HG03066 (cell line): ENCODE results near the gene LCN15.
"Not testable (repeated sequence)": the region's sequence is repeated elsewhere in the genome, so short reads cannot be mapped to it uniquely, and the experiment has no call there.

Source experiments
- ATAC-seq: cut with Tn5 transposase; IDR thresholded peaks from one replicate; pipeline ENCODE4 v1.9.1; 2021; ENCODE audit warnings: low read depth; ENCODE audit not compliant: unreplicated experiment

Gene LCN15

DNA sequence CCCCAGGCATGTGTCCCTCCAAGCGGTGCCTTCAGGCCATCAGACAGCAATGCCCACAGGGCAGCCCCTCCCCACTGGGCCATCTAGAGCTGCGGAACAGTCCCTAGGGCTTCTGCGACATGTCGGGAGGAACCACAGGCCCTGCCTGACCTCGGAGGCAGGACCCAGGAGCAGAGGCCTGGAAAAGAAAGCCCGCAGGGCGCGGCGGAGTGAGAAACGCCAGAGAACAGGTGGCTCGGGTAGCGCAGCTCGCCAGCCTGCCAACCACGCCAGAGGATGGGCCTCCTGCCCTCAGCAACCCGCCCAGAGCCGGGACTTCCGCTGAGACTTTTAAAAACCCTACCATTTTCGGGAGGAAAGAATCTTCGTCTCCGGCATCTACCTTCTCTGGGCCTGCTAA lies 7.0 kb downstream of the LCN15 start:
- no peak for ATAC-seq

DNA sequence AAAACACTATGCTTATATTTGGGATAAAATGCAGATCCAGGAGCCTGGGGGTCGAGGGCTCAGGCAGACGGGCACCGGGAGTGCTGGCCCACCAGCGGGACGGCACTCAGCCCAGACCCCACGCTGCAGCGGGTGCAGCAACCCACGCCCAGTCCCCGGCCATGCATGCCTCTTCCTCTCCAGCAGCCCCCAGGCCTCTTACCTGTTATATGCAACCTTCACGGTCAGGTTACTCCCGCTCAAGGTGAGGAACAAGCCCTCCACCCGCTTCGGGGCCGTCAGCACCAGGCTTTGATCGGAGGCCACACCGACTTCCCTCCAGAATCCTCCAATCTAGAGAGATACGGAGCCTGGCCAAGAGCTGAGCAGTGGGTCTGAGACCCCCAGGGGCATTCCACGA lies 7.5 kb downstream of the LCN15 start:
- ATAC-seq, result no peak

DNA sequence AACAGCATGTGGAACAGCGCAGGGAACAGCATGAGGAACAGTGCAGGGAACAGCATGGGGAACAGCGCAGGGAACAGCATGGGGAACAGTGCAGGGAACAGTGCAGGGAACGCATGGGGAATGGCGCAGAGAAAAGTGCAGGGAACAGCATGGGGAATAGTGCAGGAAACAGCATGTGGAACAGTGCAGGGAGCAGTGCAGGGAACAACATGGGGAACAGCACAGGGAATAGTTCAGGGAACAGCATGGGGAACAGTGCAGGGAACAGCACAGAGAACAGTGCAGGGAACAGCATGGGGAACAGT lies 8.2 kb downstream of the LCN15 start:
- ATAC-seq, result no peak

DNA sequence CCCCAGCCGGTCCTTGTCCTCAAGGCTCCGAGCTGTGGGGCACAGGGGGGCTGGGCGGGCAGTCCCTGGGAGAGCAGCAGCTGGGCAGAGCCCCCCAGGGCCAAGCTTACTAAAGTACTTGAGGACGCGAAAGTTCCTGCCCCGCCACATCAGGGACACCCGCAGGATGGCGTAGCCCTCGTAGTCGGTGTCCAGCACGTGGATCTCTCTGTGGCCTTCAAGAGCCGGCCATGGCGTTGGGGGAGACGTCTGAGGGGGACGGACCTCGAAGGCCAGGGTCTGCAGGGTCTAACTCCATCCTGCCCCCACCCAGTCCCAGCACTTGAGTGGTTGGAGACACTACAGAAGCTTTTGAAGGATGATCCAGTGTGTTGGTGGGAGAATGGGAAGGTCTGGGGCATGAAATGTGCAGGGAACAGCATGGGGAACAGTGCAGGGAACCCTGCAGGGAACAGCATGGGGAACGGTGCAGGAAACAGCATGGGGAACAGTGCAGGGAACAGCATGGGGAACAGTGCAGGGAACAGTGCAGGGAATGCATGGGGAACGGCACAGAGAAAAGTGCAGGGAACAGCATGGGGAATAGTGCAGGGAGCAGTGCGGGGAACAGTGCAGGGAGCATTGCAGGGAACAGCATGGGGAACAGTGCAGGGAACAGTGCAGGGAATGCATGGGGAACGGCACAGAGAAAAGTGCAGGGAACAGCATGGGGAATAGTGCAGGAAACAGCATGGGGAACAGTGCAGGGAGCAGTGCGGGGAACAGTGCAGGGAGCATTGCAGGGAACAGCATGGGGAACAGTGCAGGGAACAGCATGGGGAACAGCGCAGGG lies 8.8 kb downstream of the LCN15 start:
- ATAC-seq, result not testable (repeated sequence)

DNA sequence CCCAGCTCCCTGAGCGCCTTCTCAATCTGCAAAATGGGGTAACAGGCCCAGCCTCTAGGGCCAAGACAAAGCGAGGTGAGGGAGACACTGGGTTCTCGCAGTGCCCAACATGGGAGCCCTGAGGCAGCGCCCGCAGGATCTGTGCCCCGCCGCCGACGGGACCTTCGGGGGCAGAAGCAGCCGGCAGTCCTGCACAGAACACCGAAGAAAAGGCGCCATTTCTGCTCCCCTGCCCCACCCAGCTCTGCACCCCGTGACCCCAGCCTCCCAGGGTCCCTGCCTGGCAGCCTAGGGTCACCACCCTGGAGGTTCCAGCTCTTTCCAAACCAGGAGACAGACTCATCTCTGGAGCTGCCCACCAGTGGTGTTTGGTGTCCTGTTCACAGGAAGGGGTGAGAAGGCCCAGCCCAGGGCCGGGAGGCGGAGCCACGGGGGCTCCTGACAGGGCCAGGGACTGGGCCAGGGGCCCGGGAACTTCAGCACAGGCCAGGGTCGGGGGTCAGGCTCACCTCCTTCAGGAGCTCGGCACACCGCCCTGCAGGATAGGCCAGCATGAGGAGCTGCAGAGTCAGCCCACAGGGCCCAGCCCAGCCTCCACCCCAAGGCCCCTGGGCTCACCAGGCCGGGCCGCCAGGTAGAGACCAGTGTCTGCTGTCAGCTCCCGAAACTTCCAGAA lies 9.6 kb downstream of the LCN15 start:
- no peak for ATAC-seq

DNA sequence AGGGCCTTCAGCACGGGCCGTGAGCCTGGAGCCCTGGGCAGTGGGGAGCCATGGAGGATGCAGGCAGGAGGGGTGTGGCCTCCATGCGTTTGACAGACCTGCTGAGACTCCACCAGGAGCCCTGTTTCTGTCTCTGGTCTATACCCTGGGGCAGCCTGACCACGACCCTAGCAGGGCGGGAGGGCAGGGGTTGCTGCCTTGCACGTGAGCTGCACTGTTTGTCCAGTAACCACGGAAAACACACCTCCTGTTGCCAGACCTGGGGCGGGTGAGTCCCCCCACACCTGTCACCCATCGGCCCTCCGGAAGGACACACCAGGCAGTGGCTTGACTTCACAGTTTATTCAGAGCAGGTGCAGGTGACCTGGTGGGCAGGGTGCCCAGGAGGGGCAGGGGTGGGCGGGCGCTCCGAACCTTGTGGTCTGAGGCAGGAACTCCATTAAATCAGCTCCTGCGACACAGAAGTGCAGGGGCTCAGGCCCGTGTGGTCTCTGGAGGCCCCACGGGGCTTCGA lies 10.2 kb downstream of the LCN15 start:
- no peak for ATAC-seq

DNA sequence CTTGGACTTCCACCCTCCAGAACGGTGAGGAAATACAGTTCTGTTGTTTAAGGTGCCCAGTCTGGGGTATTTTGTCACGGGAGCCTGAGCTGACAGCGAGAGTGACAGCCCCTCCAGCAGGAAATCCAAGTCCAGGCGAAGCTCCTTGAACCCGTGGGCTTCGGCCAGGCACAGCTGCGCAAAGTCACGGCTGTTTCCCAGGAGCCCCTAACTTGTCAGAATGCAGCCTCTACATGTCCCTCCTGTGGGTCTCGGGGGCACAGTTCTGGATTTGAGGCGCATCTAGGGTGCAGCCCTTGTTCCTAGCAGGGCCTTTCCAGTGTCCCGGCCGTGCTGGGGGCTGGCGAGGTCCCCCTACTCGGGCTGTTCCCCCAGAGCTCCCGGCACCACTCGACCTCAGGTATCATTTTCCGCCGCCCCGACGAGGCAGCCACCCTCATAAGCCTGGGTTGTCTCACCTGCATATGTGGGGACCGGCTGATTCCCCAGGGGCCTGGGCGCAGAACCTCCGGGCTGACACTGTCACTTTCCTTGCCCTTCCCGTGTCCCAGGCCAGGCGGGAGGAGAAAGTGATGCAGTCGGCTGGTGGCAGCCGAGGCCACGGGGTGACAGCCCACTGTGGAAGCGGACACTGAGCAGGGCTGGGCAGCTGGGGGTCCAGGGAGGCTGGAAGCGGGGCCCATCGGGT lies 10.8 kb downstream of the LCN15 start:
- ATAC-seq, result no peak

DNA sequence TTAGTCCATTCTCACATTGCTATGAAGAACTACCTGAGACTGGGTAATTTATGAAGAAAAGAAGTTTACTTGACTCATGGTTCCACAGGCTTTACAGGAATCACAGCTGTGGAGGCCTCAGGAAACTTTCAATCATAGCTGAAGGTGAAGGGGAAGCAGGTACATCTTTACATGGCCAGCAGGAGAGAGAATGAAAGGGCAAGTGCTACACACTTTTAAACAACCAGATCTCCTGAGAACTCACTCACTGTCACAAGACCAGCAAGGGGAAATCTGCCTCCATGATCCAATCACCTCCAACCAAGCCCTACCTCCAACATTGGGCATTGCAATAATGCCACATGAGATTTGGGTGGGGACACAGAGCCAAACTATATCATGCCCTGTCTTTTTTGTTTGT lies 12.5 kb downstream of the LCN15 start:
- ATAC-seq, result no peak

DNA sequence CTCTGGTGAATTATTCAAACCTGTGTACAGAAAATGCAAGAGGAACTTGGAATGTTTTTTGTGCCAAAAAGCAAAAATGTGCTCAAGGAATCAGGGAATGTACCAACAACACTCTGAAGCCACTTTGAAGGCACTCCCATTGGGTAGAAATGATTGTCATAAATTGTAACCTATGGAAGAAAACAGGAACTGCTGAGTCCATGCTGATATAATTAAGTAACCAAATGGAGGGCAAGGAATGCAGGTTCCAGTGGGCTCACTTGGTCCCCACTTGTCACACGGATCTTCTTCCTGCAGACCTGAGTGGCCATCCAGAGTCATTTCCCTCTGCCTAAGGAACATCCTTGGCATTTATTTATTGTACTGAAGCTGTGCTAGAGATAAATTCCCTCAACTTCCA lies 13.1 kb downstream of the LCN15 start:
- ATAC-seq, result no peak

DNA sequence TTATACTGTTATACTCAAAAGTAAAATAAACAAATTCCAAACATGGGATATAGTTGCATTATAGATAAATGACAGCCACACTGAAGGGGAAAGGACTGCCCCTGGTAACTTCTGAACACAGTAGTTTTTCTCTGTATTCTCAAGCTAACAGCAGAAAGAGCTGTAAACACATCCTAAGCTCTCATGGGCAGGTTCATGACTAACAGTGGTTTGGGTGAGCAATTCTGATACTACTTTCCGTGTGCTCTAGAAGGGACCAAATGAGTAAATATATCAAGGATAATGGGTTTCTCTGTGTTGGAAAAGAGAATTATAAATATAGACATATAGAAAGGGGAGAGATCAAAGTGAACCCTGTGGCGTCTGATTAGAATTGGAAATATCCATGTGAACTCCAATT lies 13.8 kb downstream of the LCN15 start:
- ATAC-seq, result no peak

DNA sequence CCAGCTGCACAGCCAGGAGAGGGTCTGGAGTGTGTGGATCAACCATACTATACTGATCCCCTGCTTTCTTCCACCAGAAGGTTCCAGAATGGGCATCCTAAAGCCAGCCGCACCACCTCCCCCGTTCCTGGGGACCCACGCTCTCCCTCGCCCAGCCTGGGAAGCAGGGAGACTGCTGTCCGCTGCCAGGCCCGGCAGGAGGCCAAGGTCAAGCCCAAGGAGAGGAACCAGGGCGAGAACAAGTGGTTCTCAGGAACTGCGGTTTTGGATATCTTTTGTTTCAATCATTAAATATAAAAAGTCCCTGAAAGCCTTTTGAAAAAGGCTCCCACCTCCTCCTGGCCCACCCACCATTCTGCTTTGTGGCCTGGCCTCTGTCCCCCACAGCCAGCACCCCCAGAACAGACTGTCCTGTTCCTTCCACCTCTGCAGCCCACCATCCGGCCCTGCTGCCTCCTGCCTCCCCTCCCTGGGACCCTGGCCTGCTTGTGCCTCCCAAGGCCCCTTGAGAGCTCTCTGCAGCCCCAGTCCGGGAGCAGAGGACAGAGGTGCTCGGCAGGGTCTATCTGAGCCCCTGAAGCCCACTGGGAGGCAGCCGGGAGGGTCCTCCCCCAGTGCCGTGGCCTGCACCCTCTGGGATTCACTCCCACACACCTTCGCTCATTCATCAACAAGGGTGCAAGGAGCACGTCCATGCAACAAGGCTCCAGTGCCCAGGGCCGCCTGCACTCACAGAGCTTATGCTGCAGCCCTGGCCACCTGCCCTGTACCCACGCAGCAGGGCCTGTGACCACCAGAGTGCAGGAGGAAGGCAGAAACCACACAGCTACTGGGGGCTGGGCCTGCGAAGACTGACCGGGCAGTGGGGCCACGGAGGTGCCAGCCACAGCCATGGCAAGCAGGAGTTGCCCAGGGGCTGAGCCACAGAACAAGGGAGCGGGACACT lies 15.4 kb downstream of the LCN15 start:
- no peak for ATAC-seq

DNA sequence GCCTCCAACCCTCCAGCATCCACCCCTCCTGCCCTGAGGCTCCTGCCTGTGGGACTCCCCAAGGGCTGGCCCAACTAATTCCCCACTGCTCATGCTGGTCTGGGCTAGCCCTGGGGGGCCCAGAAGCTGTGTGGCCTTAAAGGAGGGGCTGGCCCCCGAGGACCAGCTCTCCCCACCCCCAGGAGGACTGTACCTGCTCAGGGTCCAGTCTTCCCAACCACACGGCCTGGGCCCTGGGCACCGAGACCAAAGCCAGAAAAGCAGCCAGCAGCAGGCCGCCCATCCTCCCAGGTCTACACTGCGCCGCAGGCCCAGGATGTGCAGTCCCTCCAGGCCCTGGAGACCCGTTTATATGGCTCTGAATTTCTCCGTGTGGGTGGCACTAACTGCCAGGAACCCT lies 16.1 kb downstream of the LCN15 start, which contains the start of gene LCN6:
TSS of gene LCN6 (minus strand) at position 325 of the 400 bp plus-strand sequence. CDS start at position 283, 42 bp downstream.
- no peak for ATAC-seq

DNA sequence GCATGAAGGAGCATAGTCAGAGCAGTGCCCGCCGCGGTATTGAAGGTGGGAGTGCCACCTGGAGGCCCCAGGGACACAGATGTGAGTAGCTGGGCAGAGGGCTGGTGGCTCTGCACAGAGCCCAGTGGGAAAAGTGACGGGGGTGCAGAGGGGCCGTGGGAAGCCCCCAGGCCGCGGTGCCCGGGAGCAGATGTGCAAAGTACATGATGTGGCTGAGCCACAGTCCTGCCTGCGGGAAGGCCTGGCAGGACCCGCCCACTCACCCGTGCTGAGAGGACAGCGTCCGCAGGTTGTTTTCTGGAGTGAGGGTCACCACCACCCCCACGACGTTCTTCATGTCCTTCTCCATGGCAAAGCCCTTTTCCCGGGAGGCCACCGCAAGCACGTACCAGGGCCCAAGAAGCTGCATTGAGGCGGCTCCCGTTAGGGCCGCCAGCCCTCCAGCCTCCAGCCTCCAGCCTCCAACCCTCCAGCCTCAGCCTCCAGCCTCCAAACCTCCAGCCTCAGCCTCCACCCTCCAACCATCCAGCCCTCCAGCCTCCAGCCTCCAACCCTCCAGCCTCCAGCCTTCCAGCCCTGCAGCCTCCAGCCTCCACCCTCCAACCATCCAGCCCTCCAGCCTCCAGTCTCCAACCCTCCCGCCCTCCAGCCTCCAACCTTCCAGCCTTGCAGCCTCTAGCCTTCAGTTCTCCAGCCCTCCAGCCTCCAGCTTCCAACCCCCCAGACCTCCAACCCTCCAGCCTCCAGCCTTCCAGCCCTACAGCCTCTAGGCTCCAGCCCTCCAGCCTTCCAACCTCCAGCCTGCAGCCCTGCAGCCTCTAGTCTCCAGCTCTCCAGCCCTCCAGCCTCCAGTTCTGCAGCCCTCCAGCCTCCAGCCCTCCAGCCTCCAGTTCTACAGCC lies 16.9 kb downstream of the LCN15 start:
- no peak for ATAC-seq

DNA sequence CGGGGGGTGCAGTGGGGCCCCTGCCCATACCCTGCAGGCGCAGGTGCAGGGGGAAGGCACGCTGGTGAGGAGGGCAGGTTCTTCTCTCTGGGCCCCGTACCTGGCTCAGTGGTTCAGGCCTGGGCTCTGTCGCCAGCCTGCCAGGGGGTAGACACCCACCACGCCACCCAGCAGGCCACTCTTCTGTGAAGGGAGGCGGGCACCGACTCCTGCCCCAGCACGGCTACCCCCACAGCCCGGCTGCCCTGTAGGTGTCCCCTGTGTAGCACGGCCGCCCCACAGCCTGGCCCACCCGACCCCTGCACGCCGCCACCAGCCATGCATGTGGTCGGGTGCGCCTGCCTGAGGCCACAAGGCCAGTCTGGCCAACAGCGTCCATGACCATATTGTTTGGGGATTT lies 17.7 kb downstream of the LCN15 start:
- no peak for ATAC-seq

DNA sequence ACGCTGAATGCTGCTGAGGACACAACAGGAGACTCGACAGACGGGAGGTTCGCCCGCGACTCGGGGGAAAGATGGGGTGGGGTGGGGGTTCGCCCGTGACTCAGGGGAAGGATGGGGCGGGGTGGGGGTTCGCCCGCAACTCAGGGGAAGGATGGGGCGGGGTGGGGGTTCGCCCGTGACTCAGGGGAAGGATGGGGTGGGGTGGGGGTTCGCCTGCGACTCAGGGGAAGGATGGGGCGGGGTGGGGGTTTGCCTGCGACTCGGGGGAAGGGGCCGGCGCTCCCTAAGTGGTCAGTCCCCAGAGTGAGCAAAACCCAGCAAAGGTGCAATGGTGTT lies 18.2 kb downstream of the LCN15 start:
- no peak for ATAC-seq

DNA sequence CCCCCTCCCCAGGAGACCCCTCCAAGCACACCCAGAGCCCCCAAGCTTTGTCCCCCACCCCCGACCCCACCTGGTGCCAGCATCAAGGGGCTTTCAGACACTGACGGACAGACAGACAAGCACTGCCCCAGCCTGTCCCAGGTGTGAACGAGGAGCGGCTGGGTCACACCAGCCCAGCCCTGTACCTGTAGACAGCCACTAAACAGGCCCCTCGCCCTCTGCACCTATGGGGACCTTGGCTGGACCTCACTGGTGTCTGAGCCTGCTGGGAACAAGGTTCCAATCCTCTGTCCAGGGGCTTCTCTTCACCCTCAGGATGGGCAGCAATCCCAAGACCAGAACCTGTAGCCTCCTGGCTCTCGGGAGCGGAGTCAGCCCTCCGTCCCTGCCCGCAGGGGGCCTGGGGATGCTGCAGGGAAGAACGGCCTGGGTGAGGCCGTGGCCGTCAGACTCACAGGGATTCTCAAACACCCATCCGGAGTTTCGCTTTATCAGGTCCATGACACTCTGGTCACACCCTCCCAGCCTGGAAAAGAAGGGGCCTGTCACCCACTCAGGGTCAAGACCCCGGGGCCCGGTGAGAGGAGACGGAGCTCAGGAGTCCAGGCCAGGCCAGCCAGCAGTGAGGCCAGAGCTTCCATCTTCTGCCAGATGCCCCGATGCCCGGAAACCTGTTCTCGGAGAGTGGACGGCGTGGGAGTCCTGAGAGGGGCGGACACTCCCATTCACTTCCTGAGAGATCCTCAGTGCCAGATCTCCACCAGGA lies 18.7 kb downstream of the LCN15 start:
- ATAC-seq, result no peak

DNA sequence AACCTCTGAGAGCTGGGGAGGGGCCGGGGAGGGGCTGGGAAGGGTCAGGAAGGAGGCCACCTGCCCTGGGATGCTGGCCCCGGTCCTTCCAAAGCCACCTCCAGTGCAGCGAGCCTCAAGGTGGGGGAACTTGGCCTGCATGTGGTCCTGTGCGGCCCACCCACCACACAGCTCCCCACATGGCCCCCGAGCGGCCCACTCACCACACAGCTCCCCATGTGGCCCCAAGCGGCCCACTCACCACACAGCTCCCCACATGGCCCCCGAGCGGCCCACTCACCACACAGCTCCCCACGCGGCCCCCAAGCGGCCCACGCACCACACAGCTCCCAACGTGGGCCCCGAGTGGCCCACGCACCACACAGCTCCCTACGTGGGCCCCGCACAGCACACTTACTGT lies 19.5 kb downstream of the LCN15 start:
- ATAC-seq, result no peak

DNA sequence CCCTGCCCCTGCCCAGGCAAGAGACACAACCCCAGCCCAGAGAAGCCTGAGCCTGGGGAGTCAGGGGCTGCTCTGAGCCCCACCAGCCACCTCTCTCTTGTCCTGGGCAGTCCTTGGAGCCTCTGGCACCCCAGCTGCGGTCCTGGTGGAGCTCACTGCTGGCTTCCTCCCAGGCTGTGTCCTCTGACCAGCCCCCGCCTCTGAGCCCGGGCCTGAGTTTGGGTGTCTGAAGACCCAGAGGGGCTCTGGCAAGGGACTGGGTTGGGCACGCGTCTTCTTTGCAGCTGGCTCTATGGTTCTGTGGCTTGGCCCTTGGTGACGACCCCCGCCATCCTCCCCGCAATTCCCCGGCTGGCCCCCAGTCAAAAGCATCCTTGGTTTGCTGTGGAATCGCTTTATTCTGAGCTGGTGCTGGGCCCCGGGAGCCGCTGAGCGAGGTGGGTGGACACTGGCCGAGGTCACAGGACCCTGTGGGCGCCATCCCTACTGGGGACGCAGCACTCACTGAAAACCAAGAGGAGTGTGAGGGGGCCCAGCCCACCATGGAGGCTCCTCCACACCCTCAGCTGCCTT lies 20.6 kb downstream of the LCN15 start:
- ATAC-seq, result no peak
